ENCODE measurements around the gene TM7SF2. TPM values are rescaled to one million over a fixed set of nuclear protein-coding genes. Genes with fewer than 3 reads are reported as not detected.

TM7SF2 gene
- total and polyA plus RNA-seq, 2 of the 13 experiments (the other 11 are each of a cell fraction or from before 2014, with no cell fraction given) = 56.0 to 66.9 TPM

- TF ChIP-seq, protein P1, sequence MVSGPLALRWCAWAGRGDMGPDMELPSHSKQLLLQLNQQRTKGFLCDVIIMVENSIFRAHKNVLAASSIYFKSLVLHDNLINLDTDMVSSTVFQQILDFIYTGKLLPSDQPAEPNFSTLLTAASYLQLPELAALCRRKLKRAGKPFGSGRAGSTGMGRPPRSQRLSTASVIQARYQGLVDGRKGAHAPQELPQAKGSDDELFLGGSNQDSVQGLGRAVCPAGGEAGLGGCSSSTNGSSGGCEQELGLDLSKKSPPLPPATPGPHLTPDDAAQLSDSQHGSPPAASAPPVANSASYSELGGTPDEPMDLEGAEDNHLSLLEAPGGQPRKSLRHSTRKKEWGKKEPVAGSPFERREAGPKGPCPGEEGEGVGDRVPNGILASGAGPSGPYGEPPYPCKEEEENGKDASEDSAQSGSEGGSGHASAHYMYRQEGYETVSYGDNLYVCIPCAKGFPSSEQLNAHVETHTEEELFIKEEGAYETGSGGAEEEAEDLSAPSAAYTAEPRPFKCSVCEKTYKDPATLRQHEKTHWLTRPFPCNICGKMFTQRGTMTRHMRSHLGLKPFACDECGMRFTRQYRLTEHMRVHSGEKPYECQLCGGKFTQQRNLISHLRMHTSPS (CRISPR knock-in tag; IDR thresholded peaks at IDR 0.05; ENCODE audit: low read depth) = no peak
- peak; percentile 98 for TF ChIP-seq RBFOX2 (IDR thresholded peaks at IDR 0.05; ENCODE audit: low read depth, low read length)
- TF ChIP-seq HOXA7 (CRISPR knock-in tag; IDR thresholded peaks at IDR 0.05) = no peak
- TF ChIP-seq GPBP1L1 (CRISPR knock-in tag; IDR thresholded peaks at IDR 0.05) = no peak
- TF ChIP-seq ZBED4 (CRISPR knock-in tag; IDR thresholded peaks at IDR 0.05; ENCODE audit: borderline replicate concordance) = no peak
- no peak for TF ChIP-seq NFKBIZ (CRISPR knock-in tag; IDR thresholded peaks at IDR 0.05)
- TF ChIP-seq RARA (CRISPR knock-in tag; IDR thresholded peaks at IDR 0.05) = 0 out of 2 replicates have a peak, but pooled peaks have one; percentile 12
- TF ChIP-seq, protein P2, sequence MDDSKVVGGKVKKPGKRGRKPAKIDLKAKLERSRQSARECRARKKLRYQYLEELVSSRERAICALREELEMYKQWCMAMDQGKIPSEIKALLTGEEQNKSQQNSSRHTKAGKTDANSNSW (CRISPR knock-in tag; IDR thresholded peaks at IDR 0.05; ENCODE audit: borderline replicate concordance) = no peak
- no peak for TF ChIP-seq ZFP36L2 (CRISPR knock-in tag; IDR thresholded peaks at IDR 0.05)
- TF ChIP-seq HOXD1 (CRISPR knock-in tag; IDR thresholded peaks at IDR 0.05) = peak; percentile 58; the same call in 1 of the 2 replicates
- no peak for TF ChIP-seq MAFK (conservative IDR thresholded peaks at IDR 0.05 in 1 of 2, IDR thresholded peaks at IDR 0.05 in 1 of 2; ENCODE audit: low read length in 2 of 2)
- no peak for TF ChIP-seq ZNF282 (IDR thresholded peaks at IDR 0.05; ENCODE audit: partially characterized antibody)
- peak; percentile 7; the same call in 1 of the 2 replicates for TF ChIP-seq ZMYM2 (CRISPR knock-in tag; IDR thresholded peaks at IDR 0.05)
- TF ChIP-seq ATF5 (CRISPR knock-in tag; IDR thresholded peaks at IDR 0.05; ENCODE audit: low read depth) = peak; percentile 62; the same call in 1 of the 2 replicates
- TF ChIP-seq MIXL1 (CRISPR knock-in tag; IDR thresholded peaks at IDR 0.05) = peak; percentile 49; the same call in 1 of the 2 replicates
- TF ChIP-seq GTF3A (CRISPR knock-in tag; conservative IDR thresholded peaks at IDR 0.05) = no peak
- no peak for TF ChIP-seq U2AF2 (IDR thresholded peaks at IDR 0.05; ENCODE audit: low read depth, low read length)
- TF ChIP-seq RFXANK (CRISPR knock-in tag; IDR thresholded peaks at IDR 0.05) = no peak
Measured at GRCh38 chr11:65111744-65112545, at the start of gene TM7SF2 (continued).

Data from HepG2 (cell line).